Hepatic stellate cell (primary cell): ENCODE measurements around the gene DCST1.

ENCODE experiments used
- DNase-seq: peaks from one replicate; pipeline ENCODE4 v3.0.0; 2011; ENCODE audit warnings: low spot score

DCST1 gene

DNA sequence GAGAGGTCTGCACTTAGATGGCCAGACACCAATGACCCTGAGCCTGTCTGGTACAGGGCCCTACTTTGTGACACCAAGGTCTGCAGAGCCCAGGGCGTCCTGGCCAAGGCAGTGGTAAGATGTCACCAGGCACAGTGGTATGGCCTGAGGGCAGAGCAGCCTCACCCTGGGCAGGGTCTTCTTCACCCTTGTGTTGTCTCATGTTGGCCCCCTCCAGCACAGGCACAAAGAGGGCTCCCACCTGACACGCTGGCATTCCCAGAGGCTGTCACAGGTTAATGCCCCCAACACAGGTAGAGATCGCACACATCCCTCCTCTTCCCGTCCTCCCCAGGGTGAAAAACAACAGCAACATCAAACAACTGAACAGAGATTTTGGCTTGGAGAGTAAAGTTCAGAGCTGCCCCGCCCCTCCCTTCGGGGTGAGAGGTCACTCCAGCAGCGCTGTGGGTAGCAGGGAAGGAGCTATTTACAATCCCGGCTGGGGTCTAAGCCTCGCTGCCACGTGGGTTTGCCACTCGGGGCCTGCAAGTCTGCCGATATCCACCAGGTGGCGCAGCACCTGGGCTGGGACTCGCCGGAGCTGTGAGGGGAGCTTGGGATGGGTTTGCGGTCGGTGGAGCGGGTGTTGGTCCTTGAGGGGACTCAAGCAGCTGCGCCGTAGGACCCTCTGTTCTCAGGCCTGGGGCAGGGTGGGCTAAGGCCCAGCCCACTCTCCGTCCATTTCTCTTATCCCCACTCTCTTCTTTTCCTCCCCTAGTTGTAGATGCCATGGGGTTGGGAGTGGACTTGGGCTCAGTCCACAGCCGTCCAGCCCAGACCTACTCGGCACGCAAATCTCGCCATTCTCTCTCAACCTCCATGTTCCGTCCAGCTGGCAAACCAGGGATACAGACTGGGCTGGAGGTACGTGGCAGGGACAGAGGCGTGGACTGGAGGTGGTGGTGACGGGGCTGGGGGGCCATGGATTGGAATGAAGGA is 57.7 kb downstream of the DCST1 start:
- DNase-seq = peak; percentile 84

DNA sequence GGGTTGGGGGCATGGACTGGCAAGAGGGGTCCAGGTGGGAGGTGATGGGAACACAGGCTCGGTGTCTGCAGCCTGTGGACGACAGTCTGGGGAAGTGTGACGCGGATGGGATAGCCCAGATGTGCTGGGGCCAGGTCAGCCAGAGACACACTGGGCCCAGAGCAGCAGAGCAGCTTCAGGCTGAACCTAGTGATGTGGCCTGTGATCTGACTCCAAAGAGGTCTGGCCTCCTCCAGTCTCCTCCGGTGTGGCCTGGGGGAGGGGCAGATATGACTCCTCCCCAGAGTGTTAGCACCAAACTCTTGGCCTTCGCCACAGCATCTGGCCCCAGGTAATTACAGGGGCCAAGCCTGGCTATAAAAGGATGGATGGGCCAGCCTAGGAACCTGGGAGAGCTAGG is 58.5 kb downstream of the DCST1 start:
- DNase-seq = no peak

DNA sequence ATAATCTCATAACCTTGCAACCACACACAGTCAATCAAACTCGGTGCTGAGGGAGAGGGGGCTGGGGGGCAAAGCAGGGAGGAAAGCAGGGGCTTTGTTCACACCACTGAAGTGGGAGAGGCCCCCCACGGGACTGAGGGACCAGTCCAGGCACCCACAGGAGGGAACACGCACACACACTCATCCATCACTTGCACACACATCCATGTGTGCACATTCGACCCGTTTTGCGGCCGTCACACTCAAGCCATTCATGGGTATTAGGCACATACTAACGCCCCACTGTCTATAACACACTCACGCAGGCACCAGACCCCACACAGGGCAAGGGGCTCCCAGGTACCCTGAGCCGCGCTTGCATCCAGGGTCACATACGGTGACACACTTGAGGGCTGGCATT is 59.0 kb downstream of the DCST1 start:
- DNase-seq = no peak

DNA sequence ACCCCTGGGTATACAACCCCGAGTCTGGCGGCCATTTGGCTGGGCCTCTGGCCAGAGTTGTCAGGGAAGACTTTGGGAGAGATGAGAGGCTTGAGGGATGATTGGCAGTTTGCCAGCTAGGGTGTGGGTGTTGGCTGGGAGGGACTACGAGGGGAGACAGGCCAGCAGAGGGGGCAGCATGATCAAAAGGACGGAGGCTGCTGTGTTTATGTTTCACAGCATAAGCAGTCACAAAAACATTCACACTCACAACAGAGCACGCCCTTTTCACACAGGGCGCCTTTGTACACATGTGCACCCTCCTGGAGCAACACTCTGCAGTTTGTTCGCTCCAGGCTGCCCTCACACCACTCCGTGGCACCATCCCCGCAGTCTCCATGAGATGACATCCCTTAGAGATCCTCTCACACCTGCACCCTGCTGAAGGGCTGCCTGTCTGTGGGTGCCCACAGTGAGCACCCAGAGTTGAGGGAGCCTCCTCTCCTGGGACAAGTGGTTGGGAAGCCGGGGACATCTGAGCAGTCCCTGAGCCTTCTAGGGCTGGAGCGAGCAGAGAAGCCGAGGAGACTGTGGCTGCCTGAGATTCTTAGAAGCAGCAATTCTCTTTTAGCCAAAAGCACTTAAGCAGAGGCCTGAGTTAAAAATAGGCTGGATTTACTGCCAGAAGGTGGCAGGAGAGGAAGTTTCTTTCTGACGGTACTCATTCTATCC is 60.4 kb downstream of the DCST1 start:
- no peak for DNase-seq

DNA sequence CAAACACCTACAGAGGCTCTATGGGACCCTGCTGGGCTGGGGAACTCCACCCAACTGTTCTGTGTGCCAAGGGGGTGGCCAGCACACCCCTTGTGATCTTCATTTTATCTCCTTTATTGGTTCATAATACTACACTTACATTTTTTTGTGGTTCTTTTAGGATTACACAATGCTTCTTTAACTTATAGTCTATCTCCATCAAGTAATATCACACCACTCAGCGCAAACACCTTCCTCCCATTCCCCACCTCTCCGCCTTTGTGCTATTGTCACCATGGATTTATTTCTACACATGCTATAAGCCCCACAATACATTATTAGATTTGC is 61.0 kb downstream of the DCST1 start:
- no peak for DNase-seq

DNA sequence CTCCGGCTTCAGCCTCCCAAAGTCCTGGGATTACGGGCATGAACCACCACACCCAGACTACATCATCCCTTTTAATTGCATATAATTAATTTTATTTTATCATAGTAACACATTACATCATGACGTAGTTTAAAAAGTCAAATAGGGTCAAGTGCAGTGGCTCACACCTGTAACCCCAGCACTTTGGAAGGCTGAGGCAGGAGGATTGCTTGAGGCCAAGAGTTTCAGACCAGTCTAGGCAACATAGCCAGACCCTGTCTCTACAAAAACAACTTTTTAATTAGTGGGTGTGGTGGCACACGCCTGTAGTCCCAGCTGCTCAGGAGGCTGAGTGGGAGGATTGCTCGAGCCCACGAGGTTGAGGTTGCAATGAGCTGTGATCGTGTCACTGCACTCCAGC is 65.7 kb downstream of the DCST1 start:
- no peak for DNase-seq
